Retina (tissue), 1 donor: ENCODE data around the gene DUSP5.

Experiments used
- DNase-seq: peaks from one replicate; pipeline ENCODE4 v3.0.0-alpha.2; 2016

The DUSP5 gene

GRCh38 chr10:110548002-110548401, 50.3 kb downstream of the DUSP5 start:
- no peak for DNase-seq

- no peak for DNase-seq
Observed at GRCh38 chr10:110549211-110549610, 51.5 kb downstream of the DUSP5 start.

DNA sequence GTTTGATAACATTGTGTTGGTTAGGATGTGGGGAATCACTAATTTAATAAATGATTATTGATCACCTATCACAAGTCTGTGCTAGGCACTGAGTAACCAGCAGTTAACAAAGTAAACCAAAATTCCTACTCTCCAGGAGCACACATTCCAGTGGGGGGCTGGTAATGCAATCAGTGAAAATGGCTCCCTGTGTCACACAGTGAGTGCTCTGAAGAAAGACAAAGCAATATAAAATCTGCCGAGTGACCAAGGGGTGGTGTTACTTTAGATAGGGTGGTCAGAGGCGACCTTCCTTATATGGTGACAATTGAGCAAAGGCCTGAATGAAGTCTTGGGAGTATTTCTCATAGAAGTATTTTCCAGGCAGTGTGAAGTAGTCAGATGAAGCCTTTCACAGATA, 56.2 kb downstream of the DUSP5 start:
- DNase-seq = no peak

GRCh38 chr10:110556296-110556695, 58.6 kb downstream of the DUSP5 start:
- DNase-seq = no peak

DNA sequence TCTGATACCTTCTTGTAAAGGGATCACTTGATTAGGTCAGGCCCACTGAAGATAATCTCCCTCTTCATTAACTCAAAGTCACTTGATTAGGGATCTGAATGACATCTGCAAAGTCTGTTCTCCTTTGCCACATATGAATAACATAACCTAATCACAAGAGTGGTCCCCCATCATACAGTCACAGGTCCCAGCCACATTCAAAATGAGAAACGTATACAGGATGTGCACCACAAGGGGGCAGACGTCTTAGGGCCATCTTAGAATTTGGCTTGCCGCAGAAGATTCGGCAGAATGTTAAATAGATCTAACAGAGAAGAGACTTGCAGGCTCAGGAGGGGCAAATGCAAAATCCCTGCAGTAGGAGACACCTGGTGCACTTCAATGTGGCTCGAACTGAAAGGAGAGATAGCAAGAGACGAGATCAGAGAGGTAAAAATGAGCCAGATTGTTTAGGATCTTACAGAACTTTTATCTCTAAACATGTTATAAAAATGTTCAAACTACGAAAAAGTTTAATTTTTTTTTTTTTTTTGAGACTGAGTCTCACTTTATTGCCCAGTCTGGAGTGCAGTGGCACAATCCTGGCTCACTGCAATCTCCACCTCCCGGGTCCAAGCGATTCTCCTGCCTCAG, 59.4 kb downstream of the DUSP5 start:
- DNase-seq = no peak

- DNase-seq = no peak
Observed at GRCh38 chr10:110558041-110558440, 60.3 kb downstream of the DUSP5 start.

- DNase-seq = no peak
Observed at GRCh38 chr10:110560012-110560411, 62.3 kb downstream of the DUSP5 start.
